Measurements from ENCODE around the gene MAP2K7.
"Not testable (repeated sequence)": the region's sequence is repeated elsewhere in the genome, so short reads cannot be mapped to it uniquely, and the experiment has no call there.

The MAP2K7 gene

DNA sequence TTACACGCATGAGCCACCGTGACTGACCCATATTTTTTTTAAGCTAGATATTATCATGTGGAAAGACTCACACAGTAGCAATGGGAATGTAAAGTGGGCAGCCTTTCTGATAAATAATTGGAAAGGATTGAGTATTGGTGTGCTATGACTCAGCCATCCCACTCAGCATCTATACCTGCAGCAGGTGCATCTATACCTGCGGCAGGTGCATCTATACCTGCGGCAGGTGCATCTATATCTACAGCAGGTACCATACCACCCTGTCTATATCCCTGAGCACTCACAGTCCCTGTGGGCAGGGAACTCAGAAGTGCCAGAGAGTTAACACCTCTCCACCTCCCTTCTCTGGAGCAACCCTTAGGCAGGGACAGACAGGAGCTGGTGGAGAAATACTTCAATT lies 20.6 kb upstream of the MAP2K7 start:
- Mint-ChIP-seq H3K27me3 (peaks cover 10% of the 10 kb centered on the region), H3K27ac (ENCODE audit: low read depth) (no peak overlapping the region), H3K9me3 (no peaks in the 10 kb centered on the region), H3K36me3 (ENCODE audit: insufficient read depth) (peaks cover 3% of the 10 kb centered on the region), H3K4me3 (no peak overlapping the region), H3K4me1 (no peaks in the 10 kb centered on the region)
- ATAC-seq (replicated peaks; ENCODE audit: extremely low read depth, poor library complexity, severe bottlenecking) (no peak), DNase-seq (ENCODE audit: low spot score in 2 of 2) (no peak)

DNA sequence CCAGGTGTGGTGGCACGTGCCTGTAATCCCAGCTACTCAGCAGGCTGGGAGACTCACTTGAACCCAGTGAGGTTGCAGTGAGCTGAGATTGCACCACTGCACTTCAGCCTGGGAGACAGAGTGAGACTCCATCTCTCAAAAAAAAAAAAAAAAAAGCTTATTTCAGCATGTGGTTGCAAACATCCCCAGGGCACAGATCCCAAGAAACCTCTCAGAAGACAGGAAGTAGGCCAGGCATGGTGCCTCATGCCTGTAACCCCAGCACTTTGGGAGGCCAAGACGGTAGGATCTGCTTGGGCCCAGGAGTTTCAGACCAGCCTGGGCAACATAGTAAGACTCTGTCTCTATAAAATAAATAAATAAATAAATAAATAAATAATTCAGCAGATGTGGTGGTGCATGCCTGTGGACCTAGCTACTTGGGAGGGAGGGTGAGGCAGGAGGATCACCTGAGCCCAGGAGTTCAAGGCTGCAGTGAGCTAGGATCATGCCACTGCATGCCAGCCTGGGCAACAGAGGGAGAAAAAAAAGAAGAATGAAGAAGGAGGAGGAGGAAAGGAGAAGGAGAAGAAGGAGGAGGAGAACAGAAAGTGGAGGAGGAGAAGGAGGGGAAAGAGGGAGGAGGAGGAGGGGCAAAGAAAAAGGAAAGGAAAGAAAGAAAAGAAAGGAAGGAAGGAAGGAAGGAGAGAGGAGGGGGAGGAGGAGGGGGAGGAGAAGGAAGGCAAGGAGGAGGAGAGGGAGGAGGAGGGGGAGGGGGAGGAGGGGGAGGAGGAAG lies 19.7 kb upstream of the MAP2K7 start:
- Mint-ChIP-seq H3K36me3 (ENCODE audit: insufficient read depth) (peaks cover 3% of the 10 kb centered on the region), H3K27me3 (peaks cover 15% of the 10 kb centered on the region), H3K27ac (ENCODE audit: low read depth) (no peak overlapping the region), H3K9me3 (no peaks in the 10 kb centered on the region), H3K4me1 (no peaks in the 10 kb centered on the region), H3K4me3 (no peak overlapping the region)
- ATAC-seq (replicated peaks; ENCODE audit: extremely low read depth, poor library complexity, severe bottlenecking) (no peak), DNase-seq (ENCODE audit: low spot score in 2 of 2) (no peak)

GRCh38 chr19:7885818-7886217 lies 17.9 kb upstream of the MAP2K7 start:
- no peak for ATAC-seq (replicated peaks; ENCODE audit: extremely low read depth, poor library complexity, severe bottlenecking)

GRCh38 chr19:7887408-7888144 lies 16.1 kb upstream of the MAP2K7 start:
- H3K27ac Mint-ChIP-seq (ENCODE audit: low read depth) = no peak overlapping the region
- no peaks in the 10 kb centered on the region for H3K9me3 Mint-ChIP-seq
- ATAC-seq (replicated peaks; ENCODE audit: extremely low read depth, poor library complexity, severe bottlenecking) (no peak), DNase-seq (ENCODE audit: low spot score in 2 of 2) (no peak)
- H3K4me3 Mint-ChIP-seq = no peak overlapping the region
- H3K27me3 Mint-ChIP-seq = peaks cover 20% of the 10 kb centered on the region
- no peaks in the 10 kb centered on the region for H3K4me1 Mint-ChIP-seq
- peaks cover 1% of the 10 kb centered on the region for H3K36me3 Mint-ChIP-seq (ENCODE audit: insufficient read depth)

More at GRCh38 chr19:7885818-7886217, 17.9 kb upstream of the MAP2K7 start:
- Mint-ChIP-seq H3K4me1 (no peaks in the 10 kb centered on the region), H3K27me3 (peaks cover 20% of the 10 kb centered on the region), H3K36me3 (ENCODE audit: insufficient read depth) (peaks cover 3% of the 10 kb centered on the region), H3K9me3 (no peaks in the 10 kb centered on the region), H3K4me3 (no peak overlapping the region), H3K27ac (ENCODE audit: low read depth) (no peak overlapping the region)
- DNase-seq (ENCODE audit: low spot score in 2 of 2) = no peak

GRCh38 chr19:7888145-7888825 lies 15.4 kb upstream of the MAP2K7 start, which contains the start of gene LRRC8E:
LRRC8E (plus strand) TSS chr19:7888510; CDS start chr19:7895604, 7,094 bp downstream.
- no peak within 1 kb of the TSS for H3K27ac Mint-ChIP-seq (ENCODE audit: low read depth)
- H3K36me3 Mint-ChIP-seq (ENCODE audit: insufficient read depth) = peaks cover 1% of the 10 kb centered on the region
- no peak within 1 kb of the TSS for H3K4me3 Mint-ChIP-seq
- no peak for DNase-seq (ENCODE audit: low spot score in 2 of 2)
- peaks cover 20% of the 10 kb centered on the region for H3K27me3 Mint-ChIP-seq
- no peak for ATAC-seq (replicated peaks; ENCODE audit: extremely low read depth, poor library complexity, severe bottlenecking)
- H3K4me1 Mint-ChIP-seq = no peaks in the 10 kb centered on the region
- H3K9me3 Mint-ChIP-seq = no peaks in the 10 kb centered on the region

- ATAC-seq (replicated peaks; ENCODE audit: extremely low read depth, poor library complexity, severe bottlenecking) (no peak), DNase-seq (ENCODE audit: low spot score in 2 of 2) (no peak)
- H3K9me3 Mint-ChIP-seq = no peaks in the 10 kb centered on the region
- no peak overlapping the region for H3K27ac Mint-ChIP-seq (ENCODE audit: low read depth)
- H3K36me3 Mint-ChIP-seq (ENCODE audit: insufficient read depth) = peaks cover 1% of the 10 kb centered on the region
- no peak overlapping the region for H3K4me3 Mint-ChIP-seq
- no peaks in the 10 kb centered on the region for H3K4me1 Mint-ChIP-seq
- peaks cover 21% of the 10 kb centered on the region for H3K27me3 Mint-ChIP-seq
Observed at GRCh38 chr19:7888826-7889217, 14.9 kb upstream of the MAP2K7 start.

DNA sequence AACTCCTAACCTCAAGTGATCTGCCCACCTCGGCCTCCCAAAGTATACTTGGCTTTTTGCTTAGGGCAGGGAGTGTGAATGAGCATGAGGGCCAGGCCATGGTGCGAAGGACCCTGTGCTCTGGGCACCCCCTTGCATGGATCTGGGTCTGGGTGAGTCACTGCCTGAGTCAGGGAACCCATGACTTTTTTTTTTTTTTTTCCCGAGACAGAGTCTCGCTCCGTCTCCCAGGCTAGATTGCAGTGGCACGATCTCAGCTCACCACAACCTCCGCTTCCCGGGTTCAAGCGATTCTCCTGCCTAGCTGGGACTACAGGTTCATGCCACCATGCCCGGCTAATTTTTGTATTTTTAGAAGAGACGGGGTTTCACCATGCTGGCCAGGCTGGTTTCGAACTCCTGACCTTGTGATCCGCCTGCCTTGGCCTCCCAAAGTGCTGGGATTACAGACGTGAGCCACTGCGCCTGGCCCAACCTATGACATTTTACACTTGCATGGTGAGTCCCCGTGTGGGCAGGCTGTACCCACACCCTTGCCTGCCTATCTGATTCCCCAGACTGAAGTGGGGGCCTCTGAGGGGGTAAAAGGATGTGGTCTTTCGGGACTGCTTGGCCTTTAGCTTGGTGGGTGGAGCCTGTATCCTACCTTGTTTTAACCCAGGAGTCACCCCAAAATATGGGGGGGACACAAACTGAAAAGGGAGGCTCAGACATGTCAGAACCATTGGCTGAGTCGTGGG lies 10.1 kb upstream of the MAP2K7 start:
- H3K27ac Mint-ChIP-seq (ENCODE audit: low read depth); H3K36me3 Mint-ChIP-seq (ENCODE audit: insufficient read depth); H3K9me3 Mint-ChIP-seq; H3K4me1 Mint-ChIP-seq; DNase-seq (ENCODE audit: low spot score in 2 of 2); H3K4me3 Mint-ChIP-seq; ATAC-seq (replicated peaks; ENCODE audit: extremely low read depth, poor library complexity, severe bottlenecking): not testable (repeated sequence)
- peaks cover 24% of the 10 kb centered on the region for H3K27me3 Mint-ChIP-seq

DNA sequence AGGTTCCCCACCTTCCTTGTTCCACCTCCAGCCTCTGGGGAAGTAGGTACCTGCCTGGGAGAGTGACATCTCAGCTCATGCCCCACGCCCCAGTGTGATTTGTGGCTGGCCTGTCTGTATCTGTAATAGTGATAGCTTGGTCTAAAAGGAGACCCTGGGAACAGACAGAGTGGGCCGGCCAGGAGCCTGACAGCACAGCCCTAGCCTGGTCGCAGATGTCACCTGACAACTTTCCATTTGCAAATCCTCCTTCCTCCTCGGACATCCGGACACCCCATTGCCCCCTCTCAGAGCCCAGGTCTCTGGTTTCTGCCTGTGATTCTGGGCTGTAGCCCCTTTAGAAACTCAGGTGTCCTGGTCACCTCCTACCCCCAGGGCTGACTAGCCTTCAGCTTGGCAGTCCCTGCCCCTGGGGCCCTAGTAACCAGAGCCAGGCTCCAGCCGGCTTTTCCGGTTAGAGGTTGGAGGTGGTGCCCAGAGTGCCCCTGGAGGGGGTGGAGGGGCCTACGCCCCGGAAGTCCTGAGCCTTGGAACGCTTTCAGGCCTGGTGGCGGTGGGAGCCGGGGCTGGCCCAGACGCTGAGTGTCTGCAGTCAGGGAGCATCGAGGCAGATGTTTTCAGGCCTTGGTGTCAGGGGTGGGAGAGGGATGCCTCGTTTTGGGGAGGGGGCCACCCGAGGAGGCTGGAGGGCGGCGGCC lies 8.9 kb upstream of the MAP2K7 start:
- H3K27ac Mint-ChIP-seq (ENCODE audit: low read depth) = no peak overlapping the region
- ATAC-seq (replicated peaks; ENCODE audit: extremely low read depth, poor library complexity, severe bottlenecking) (no peak), DNase-seq (ENCODE audit: low spot score in 2 of 2) (peak in 1 of 2 donors; percentile 7)
- H3K27me3 Mint-ChIP-seq = peaks cover 15% of the 10 kb centered on the region
- no peaks in the 10 kb centered on the region for H3K36me3 Mint-ChIP-seq (ENCODE audit: insufficient read depth)
- H3K9me3 Mint-ChIP-seq = no peaks in the 10 kb centered on the region
- no peak overlapping the region for H3K4me3 Mint-ChIP-seq
- no peaks in the 10 kb centered on the region for H3K4me1 Mint-ChIP-seq

DNA sequence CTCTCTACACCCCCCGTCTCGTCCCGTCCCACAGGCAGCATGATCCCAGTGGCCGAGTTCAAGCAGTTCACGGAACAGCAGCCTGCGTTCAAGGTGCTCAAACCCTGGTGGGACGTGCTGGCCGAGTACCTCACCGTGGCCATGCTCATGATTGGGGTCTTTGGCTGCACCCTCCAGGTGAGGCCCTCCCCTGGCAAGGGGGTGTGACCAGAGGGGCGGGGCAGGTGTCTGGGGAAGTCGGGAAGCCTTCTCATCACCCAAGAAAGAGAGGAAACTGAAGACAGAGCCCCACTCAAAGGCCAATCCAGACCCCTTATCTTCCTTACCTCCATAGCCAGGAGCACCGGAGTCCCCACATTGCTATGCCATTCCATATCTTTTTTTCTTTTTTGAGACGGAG lies 8.1 kb upstream of the MAP2K7 start:
- no peaks in the 10 kb centered on the region for H3K9me3 Mint-ChIP-seq
- no peak overlapping the region for H3K27ac Mint-ChIP-seq (ENCODE audit: low read depth)
- H3K4me3 Mint-ChIP-seq = no peak overlapping the region
- H3K27me3 Mint-ChIP-seq = peaks cover 15% of the 10 kb centered on the region
- no peaks in the 10 kb centered on the region for H3K36me3 Mint-ChIP-seq (ENCODE audit: insufficient read depth)
- ATAC-seq (replicated peaks; ENCODE audit: extremely low read depth, poor library complexity, severe bottlenecking) (no peak), DNase-seq (ENCODE audit: low spot score in 2 of 2) (peak in 1 of 2 donors; percentile 8)
- H3K4me1 Mint-ChIP-seq = no peaks in the 10 kb centered on the region

- H3K4me3 Mint-ChIP-seq = no peak overlapping the region
- H3K27ac Mint-ChIP-seq (ENCODE audit: low read depth) = no peak overlapping the region
Observed at GRCh38 chr19:7897292-7897691, 6.4 kb upstream of the MAP2K7 start.

GRCh38 chr19:7898967-7899366 lies 4.7 kb upstream of the MAP2K7 start:
- H3K4me1 Mint-ChIP-seq = peaks cover 11% of the 10 kb centered on the region
- DNase-seq (ENCODE audit: low spot score in 2 of 2) (peak in 1 of 2 donors; percentile 8), ATAC-seq (replicated peaks; ENCODE audit: extremely low read depth, poor library complexity, severe bottlenecking) (no peak)
- H3K4me3 Mint-ChIP-seq = no peak overlapping the region
- H3K27ac Mint-ChIP-seq (ENCODE audit: low read depth) = no peak overlapping the region
- no peaks in the 10 kb centered on the region for H3K9me3 Mint-ChIP-seq
- peaks cover 8% of the 10 kb centered on the region for H3K36me3 Mint-ChIP-seq (ENCODE audit: insufficient read depth)
- H3K27me3 Mint-ChIP-seq = peaks cover 13% of the 10 kb centered on the region

More at GRCh38 chr19:7897292-7897691, 6.4 kb upstream of the MAP2K7 start:
- H3K27me3 Mint-ChIP-seq = peaks cover 15% of the 10 kb centered on the region
- no peaks in the 10 kb centered on the region for H3K36me3 Mint-ChIP-seq (ENCODE audit: insufficient read depth)
- no peak for ATAC-seq (replicated peaks; ENCODE audit: extremely low read depth, poor library complexity, severe bottlenecking)
- no peaks in the 10 kb centered on the region for H3K4me1 Mint-ChIP-seq
- DNase-seq (ENCODE audit: low spot score in 2 of 2) = no peak
- no peaks in the 10 kb centered on the region for H3K9me3 Mint-ChIP-seq

Data from central memory CD8-positive, alpha-beta T cell (primary cell).